SK-N-SH (cell line): ENCODE measurements around the gene PTK7.

ENCODE experiments used
- EZH2phosphoT487 ChIP-seq: fragments of 200-600 bp; sonication (generic); IDR thresholded peaks from 2 replicates; pipeline ENCODE4 v1.6.1; 2017; ENCODE audit warnings: low read depth, mixed run types, mild to moderate bottlenecking, antibody characterized with exemption, moderate library complexity, borderline replicate concordance
- TF ChIP-seq, protein P1 (sequence below): IDR thresholded peaks from 2 replicates; pipeline ENCODE4 v1.6.1; 2012; ENCODE audit warnings: mild to moderate bottlenecking, low read depth, low read length, moderate library complexity

GRCh38 chr6:43053545-43054205 is 22.4 kb upstream of the PTK7 start, which contains the start of gene CUL7:
- TF ChIP-seq, protein P1, sequence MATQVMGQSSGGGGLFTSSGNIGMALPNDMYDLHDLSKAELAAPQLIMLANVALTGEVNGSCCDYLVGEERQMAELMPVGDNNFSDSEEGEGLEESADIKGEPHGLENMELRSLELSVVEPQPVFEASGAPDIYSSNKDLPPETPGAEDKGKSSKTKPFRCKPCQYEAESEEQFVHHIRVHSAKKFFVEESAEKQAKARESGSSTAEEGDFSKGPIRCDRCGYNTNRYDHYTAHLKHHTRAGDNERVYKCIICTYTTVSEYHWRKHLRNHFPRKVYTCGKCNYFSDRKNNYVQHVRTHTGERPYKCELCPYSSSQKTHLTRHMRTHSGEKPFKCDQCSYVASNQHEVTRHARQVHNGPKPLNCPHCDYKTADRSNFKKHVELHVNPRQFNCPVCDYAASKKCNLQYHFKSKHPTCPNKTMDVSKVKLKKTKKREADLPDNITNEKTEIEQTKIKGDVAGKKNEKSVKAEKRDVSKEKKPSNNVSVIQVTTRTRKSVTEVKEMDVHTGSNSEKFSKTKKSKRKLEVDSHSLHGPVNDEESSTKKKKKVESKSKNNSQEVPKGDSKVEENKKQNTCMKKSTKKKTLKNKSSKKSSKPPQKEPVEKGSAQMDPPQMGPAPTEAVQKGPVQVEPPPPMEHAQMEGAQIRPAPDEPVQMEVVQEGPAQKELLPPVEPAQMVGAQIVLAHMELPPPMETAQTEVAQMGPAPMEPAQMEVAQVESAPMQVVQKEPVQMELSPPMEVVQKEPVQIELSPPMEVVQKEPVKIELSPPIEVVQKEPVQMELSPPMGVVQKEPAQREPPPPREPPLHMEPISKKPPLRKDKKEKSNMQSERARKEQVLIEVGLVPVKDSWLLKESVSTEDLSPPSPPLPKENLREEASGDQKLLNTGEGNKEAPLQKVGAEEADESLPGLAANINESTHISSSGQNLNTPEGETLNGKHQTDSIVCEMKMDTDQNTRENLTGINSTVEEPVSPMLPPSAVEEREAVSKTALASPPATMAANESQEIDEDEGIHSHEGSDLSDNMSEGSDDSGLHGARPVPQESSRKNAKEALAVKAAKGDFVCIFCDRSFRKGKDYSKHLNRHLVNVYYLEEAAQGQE, result 0 out of 2 replicates have a peak, but pooled peaks have one; percentile 26
- TF ChIP-seq EZH2phosphoT487, result no peak
